Epithelial cell of esophagus (primary cell): ENCODE data around the gene MAP2.
"Not testable (repeated sequence)": the region's sequence is repeated elsewhere in the genome, so short reads cannot be mapped to it uniquely, and the experiment has no call there.

Experiments
- DNase-seq: peaks from one replicate; pipeline ENCODE4 v3.0.0; 2010; ENCODE audit warnings: low read depth
- H3K4me3 ChIP-seq: 2 replicates; pipeline ENCODE4 v1.5.1; 2011; ENCODE audit warnings: mild to moderate bottlenecking, low read length, control low read depth
- TF ChIP-seq, protein P1 (sequence below): IDR thresholded peaks from 2 replicates; pipeline ENCODE4 v1.5.1; 2011; ENCODE audit warnings: low read depth, mild to moderate bottlenecking, low read length, control low read depth, inconsistent platforms; ENCODE audit not compliant: insufficient read depth; ENCODE audit errors: missing control alignments

The MAP2 gene

DNA sequence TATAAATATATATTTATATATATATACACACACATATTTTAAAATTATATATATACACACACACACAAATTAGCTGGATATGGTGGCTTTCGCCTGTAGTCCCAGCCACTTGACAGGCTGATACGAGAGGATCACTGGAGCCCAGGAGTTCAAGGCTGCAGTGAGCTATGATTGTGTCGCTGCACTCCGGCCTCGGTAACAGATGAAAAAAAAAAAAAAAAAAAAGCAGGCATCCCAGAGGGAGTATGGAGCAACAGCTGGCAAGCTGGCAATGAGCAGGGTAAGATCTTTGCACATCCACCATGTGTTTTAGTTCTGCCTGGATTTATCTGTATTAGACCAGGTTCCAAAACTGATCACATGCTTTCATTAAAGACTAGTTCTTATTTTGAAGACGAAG lies 170.1 kb downstream of the MAP2 start:
- DNase-seq: no peak
- H3K4me3 ChIP-seq: no peak overlapping the region
- TF ChIP-seq, protein P1, sequence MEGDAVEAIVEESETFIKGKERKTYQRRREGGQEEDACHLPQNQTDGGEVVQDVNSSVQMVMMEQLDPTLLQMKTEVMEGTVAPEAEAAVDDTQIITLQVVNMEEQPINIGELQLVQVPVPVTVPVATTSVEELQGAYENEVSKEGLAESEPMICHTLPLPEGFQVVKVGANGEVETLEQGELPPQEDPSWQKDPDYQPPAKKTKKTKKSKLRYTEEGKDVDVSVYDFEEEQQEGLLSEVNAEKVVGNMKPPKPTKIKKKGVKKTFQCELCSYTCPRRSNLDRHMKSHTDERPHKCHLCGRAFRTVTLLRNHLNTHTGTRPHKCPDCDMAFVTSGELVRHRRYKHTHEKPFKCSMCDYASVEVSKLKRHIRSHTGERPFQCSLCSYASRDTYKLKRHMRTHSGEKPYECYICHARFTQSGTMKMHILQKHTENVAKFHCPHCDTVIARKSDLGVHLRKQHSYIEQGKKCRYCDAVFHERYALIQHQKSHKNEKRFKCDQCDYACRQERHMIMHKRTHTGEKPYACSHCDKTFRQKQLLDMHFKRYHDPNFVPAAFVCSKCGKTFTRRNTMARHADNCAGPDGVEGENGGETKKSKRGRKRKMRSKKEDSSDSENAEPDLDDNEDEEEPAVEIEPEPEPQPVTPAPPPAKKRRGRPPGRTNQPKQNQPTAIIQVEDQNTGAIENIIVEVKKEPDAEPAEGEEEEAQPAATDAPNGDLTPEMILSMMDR: no peak

DNA sequence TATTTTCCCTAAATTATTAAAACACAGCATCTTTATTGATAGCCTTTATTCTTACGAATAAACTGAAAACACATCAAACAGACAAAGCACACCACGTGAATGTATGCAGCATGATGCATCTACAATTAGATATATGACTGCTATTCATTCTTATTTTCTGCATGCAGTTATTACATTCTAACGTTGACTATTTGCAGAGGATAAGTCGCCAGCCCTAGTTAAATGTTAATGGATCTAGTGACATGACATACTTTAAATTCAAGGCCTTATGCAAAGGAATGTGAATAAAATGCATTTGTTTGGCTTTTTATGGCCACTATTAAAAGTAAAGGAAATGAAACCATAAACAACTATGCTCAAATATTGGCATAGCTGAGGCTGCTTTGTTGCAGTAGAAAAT lies 172.4 kb downstream of the MAP2 start:
- H3K4me3 ChIP-seq: no peak overlapping the region
- no peak for DNase-seq
- TF ChIP-seq, protein P1: no peak

DNA sequence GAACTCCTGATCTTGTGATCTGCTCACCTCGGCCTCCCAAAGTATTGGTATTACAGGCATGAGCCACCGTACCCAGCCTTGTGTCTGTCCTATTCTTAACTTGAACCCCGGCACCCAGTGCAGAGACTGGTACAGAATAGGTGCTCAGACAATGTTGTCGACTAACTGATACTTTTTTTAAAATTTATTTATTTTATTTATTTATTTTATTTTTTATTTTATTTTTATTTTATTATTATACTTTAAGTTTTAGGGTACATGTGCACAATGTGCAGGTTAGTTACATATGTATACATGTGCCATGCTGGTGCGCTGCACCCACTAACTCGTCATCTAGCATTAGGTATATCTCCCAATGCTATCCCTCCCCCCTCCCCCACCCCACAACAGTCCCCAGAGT lies 174.4 kb downstream of the MAP2 start:
- not testable (repeated sequence) for H3K4me3 ChIP-seq, DNase-seq

DNA sequence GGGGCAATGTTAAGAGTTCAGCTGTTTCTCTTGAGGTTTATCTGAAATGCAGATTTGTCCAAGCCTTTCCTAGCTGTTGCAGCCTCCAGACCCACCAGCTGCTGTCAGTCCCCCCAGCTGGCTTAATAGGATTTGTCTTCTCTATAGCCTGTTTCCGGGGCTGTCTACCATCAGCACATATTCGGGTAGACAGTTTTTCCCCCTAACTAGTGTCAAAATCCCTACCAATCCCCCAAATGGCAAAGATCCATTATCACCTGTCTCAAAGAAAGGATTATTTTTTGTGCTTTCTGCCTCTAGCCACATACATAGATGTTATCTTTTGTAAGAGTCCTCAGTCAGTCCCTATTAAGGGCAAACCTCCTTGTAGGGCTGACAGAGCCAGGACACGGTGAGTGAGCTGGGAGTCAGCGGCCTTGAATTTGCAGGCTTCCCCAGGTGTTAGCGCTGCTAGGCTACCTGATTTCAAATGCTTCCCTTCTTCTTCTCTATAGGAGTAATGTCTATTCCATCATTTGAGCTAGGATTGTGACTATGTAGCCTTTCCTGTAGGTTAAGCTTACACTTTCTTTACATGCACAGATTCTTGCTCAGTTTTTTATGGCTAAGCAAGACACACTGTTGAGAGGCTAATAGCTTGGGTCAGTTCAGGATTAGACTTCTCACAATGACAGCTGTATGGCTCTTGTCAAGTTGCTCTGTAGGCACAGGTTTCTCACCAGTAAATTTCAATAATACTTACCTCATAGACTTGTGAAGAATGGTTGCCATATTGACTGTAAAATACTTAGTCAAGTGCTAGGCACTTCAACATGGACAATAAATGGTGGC lies 176.7 kb downstream of the MAP2 start:
- DNase-seq: no peak

DNA sequence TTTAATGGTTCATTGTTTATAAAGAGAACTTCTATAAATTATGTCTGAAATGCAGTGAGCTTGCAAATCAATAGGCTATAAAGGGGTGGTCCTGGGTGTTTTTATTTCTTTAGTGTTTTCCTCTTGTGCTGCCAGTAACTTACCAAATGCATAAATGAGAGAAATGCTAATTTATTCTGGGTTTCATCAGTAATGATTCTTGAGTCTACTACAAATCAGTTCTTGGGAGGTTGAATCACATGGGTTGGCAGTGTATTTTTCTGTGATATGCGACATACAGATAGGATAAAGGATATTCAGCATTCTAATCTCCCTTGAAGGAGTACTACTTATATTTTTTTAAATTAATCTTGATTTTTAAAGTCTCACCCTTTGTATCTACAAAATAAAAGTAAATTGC lies 177.7 kb downstream of the MAP2 start:
- no peak for DNase-seq
- TF ChIP-seq, protein P1: no peak
- H3K4me3 ChIP-seq: no peak overlapping the region

More for the DNA sequence above, 176.7 kb downstream of the MAP2 start:
- H3K4me3 ChIP-seq: no peak overlapping the region
- TF ChIP-seq, protein P1: no peak

DNA sequence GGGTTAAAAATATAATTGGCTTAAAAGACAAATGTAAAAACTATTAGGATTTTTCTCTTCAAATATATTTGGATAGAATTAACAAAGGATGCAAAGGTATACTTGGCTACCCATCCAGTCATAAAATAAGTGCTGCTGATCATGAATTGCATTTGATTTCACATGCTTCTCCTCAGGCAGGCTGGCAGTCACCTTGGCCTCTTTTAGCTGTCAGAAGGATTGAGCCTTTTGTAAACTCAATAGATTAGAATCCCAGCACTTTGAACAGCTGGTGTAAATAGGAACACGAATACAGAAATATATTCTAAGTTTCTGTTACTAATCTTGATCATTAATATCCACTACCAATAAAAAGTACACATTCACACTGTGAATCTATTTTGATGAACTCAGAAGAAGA lies 178.4 kb downstream of the MAP2 start:
- TF ChIP-seq, protein P1: no peak
- no peak overlapping the region for H3K4me3 ChIP-seq
- DNase-seq: no peak

DNA sequence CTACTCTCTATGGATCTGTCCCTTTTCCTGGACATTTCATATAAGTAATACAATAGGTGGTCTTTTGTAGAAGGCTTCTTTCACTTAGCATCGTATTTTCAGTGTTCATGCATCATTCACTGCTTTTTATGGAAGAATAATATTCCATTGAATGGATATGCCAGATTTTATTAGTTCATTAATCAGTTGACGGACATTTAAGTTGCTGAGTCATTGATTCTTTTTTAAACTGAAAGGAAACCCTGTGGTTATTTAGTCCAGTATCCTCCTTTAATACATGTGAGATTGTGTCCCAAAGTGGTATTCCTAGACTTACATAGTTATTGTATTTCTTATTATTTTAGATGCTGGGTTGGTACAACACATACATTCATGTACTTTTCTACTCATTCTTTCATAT lies 185.7 kb downstream of the MAP2 start:
- DNase-seq: no peak
- TF ChIP-seq, protein P1: no peak
- H3K4me3 ChIP-seq: no peak overlapping the region
